Gastroesophageal sphincter (tissue), 4 donors: ENCODE results near the gene NEO1. TPM values are rescaled to one million over a fixed set of nuclear protein-coding genes. Genes with fewer than 3 reads are reported as not detected.

ENCODE experiments used
- ATAC-seq: fragments of 150-250 bp; one replicate; pipeline ENCODE4 v1.9.1; 2016; ENCODE audit warnings: mild to moderate bottlenecking, moderate library complexity
- H3K27ac ChIP-seq, 4 donors: fragments of 200-600 bp; sonication (generic) in 3 of 4; 1 replicate in 3 of 4; 2 replicates in 1 of 4; pipeline ENCODE4 v1.5.1; 2016 to 2019
- H3K27me3 ChIP-seq: fragments of 200-600 bp; sonication (generic); one replicate; pipeline ENCODE4 v1.5.1; 2019
- H3K36me3 ChIP-seq, 2 donors: fragments of 200-600 bp; sonication (generic); one replicate each; pipeline ENCODE4 v1.5.1; 2019; ENCODE audit warnings: control low read depth in 1 of 2
- H3K4me1 ChIP-seq, 3 donors: fragments of 200-600 bp; sonication (generic); 1 replicate in 2 of 3; 2 replicates in 1 of 3; pipeline ENCODE4 v1.5.1; 2016 to 2019; ENCODE audit warnings: control low read depth in 2 of 3
- H3K4me3 ChIP-seq, 2 donors: fragments of 200-600 bp; sonication (generic); one replicate each; pipeline ENCODE4 v1.5.1; 2019; ENCODE audit warnings: mild to moderate bottlenecking in 1 of 2, moderate library complexity in 1 of 2
- H3K9me3 ChIP-seq, 3 donors: fragments of 200-600 bp; sonication (generic); one replicate each; pipeline ENCODE4 v1.5.1; 2017 to 2019; ENCODE audit warnings: control low read depth in 2 of 3
- EP300 ChIP-seq: sonication (generic); formaldehyde crosslinking; IDR thresholded peaks from one replicate; pipeline ENCODE4 v1.6.1; 2017; ENCODE audit warnings: antibody characterized with exemption, mild to moderate bottlenecking
- POLR2A ChIP-seq, 2 donors: fragments of 450-650 bp; IDR thresholded peaks; one replicate each; pipeline ENCODE4 v1.6.1; 2017; ENCODE audit warnings: antibody characterized with exemption in 2 of 2, mild to moderate bottlenecking in 2 of 2, moderate library complexity in 1 of 2
- POLR2AphosphoS5 ChIP-seq: sonication (generic); formaldehyde crosslinking; IDR thresholded peaks from one replicate; pipeline ENCODE4 v1.6.1; 2017; ENCODE audit warnings: antibody characterized with exemption
- WGBS, 2 donors: methylation state at CpG; one replicate each; pipeline ENCODE4 v1.1.5; 2018; ENCODE audit warnings: low coverage in 1 of 2; 5-methylcytosine and 5-hydroxymethylcytosine counted together
- total RNA-seq, 4 donors: library from RNA; depleted of rRNA; stranded (reverse); fragments of >200 nt; gene quantifications; one replicate each; pipeline ENCODE4 v1.1.0, GENCODE V29; 2016
- TF ChIP-seq, protein P1 (sequence below), 4 experiments: fragments of 200-600 bp in 2 of 4; fragments of 450-650 bp in 2 of 4; sonication (generic) in 1 of 4; IDR thresholded peaks; one replicate each; pipeline ENCODE4 v1.5.1; 2017 to 2019; ENCODE audit warnings: antibody characterized with exemption in 4 of 4, mild to moderate bottlenecking in 2 of 4, moderate library complexity in 2 of 4

NEO1 gene
- total RNA-seq, 4 donors from 2014 or later, result 28.3 to 61.7 (median 36.1) TPM

DNA sequence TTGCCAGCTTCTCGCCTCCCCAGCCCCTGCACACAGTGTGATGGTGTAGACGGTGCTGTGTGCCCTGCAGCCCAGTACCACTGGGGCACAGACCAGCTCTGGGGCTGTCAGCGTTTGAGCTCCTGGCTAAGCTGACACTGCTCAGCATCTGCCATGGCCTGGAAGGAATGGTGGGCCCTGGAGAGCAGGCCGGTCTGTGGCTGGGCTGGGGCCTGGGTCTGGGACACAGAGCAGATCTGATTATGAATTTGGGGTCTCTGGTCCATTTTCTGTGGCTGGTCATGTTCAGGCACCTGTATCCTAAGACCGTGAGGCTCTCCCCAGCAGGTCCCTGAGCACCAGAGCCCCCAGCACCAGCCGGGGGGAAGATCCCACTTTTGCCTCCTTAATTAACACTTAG is 281.8 kb downstream of the NEO1 start:
- Histone ChIP-seq H3K27ac (no peak overlapping the region), H3K27me3 (peaks cover 15% of the 10 kb centered on the region), H3K9me3 (no peaks in the 10 kb centered on the region), H3K4me1 (no peaks in the 10 kb centered on the region), H3K4me3 (no peak overlapping the region), H3K36me3 (no peaks in the 10 kb centered on the region)
- TF ChIP-seq, protein P1, sequence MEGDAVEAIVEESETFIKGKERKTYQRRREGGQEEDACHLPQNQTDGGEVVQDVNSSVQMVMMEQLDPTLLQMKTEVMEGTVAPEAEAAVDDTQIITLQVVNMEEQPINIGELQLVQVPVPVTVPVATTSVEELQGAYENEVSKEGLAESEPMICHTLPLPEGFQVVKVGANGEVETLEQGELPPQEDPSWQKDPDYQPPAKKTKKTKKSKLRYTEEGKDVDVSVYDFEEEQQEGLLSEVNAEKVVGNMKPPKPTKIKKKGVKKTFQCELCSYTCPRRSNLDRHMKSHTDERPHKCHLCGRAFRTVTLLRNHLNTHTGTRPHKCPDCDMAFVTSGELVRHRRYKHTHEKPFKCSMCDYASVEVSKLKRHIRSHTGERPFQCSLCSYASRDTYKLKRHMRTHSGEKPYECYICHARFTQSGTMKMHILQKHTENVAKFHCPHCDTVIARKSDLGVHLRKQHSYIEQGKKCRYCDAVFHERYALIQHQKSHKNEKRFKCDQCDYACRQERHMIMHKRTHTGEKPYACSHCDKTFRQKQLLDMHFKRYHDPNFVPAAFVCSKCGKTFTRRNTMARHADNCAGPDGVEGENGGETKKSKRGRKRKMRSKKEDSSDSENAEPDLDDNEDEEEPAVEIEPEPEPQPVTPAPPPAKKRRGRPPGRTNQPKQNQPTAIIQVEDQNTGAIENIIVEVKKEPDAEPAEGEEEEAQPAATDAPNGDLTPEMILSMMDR (IDR thresholded peaks at IDR 0.05), result no peak
- TF ChIP-seq EP300 (no peak), POLR2AphosphoS5 (no peak), POLR2A (IDR thresholded peaks at IDR 0.05) (no peak)
- WGBS, 2 donors, result 90% methylated on average over 3 of the region's 6 CpGs; no CpG with 5 or more reads in 1 of the 2 donors
- no peak for ATAC-seq

DNA sequence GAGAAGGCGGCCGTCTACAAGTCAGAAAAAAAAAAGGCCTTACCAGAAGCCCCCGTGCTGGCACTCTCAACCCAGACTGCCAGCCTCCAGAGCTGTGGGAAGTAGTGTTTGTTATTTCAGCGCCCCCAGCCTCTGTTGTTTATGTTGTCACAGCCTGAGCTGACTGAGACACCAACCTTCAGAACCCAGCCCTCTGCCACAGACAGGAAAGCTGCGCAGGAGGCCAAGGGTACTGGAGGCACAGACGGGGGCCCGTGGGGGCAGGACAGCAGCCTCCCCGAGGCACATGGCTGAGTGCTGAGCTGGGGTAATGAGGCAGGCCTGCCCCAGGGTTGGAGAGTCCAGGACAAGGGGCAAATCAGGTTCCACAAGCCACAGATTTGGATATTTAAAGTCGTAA is 282.8 kb downstream of the NEO1 start:
- H3K27ac ChIP-seq, result no peak overlapping the region
- no peak for ATAC-seq
- H3K36me3 ChIP-seq, result no peaks in the 10 kb centered on the region
- TF ChIP-seq, protein P1 (IDR thresholded peaks at IDR 0.05), result no peak
- TF ChIP-seq POLR2A (IDR thresholded peaks at IDR 0.05), result no peak
- no peak for TF ChIP-seq POLR2AphosphoS5
- no peak for TF ChIP-seq EP300
- peaks cover 17% of the 10 kb centered on the region for H3K27me3 ChIP-seq
- H3K4me1 ChIP-seq, result no peaks in the 10 kb centered on the region
- H3K4me3 ChIP-seq, result no peak overlapping the region
- no peaks in the 10 kb centered on the region for H3K9me3 ChIP-seq
- WGBS, 2 donors, result 12 to 60% methylated on average over 2 to 3 of the region's 9 CpGs

DNA sequence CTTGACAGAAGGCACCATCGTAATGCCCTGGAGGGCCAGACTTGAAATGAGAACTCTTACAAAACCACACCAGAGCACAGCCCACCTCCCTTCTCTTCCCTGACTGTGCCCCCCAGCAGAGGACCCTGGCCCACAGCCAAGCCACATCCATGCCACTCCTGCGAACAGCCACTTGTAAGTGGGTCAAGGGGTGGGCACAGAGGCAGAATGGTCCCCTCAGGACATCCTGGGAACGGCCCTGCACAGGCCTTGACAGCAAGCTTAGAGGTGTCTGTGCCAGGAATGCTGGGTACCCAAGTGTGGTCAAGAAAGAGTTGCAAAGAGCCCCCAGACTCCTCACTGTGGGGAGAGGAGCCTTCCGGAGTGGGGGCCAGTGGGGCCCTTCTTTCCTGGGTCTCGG is 283.2 kb downstream of the NEO1 start:
- Histone ChIP-seq H3K4me1 (no peaks in the 10 kb centered on the region), H3K9me3 (no peaks in the 10 kb centered on the region), H3K36me3 (no peaks in the 10 kb centered on the region), H3K4me3 (no peak overlapping the region), H3K27me3 (peaks cover 17% of the 10 kb centered on the region), H3K27ac (no peak overlapping the region)
- no CpG with 5 or more reads among the region's 5 CpGs for WGBS, 2 donors
- no peak for ATAC-seq
- TF ChIP-seq, protein P1 (IDR thresholded peaks at IDR 0.05), result no peak
- TF ChIP-seq EP300 (no peak), POLR2AphosphoS5 (no peak), POLR2A (IDR thresholded peaks at IDR 0.05) (no peak)

DNA sequence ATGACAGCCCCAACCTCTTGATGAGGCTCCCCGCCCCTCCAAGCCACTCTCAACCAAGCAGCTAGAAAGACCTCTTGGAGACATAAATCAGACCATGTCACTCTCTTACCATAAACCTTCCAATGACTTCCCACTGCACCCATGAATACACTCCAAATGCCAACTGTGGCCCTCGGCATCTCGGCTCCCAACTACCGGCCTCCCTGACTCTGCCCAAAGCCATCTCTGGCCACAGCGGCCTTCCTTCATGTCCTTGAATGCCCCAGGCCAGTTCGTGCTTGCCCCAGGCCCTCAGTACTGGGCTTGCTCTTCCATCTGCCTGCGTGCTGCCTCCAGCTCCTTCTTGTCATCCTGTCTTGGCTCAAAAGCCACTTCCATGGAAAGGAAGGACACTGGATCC is 284.5 kb downstream of the NEO1 start:
- ATAC-seq, result no peak
- Histone ChIP-seq H3K4me1 (no peaks in the 10 kb centered on the region), H3K4me3 (no peak overlapping the region), H3K27ac (no peak overlapping the region), H3K36me3 (no peaks in the 10 kb centered on the region), H3K9me3 (no peaks in the 10 kb centered on the region), H3K27me3 (peaks cover 23% of the 10 kb centered on the region)
- 87 to 90% methylated on average over 4 to 6 of the region's 7 CpGs for WGBS, 2 donors
- TF ChIP-seq EP300 (no peak), POLR2A (IDR thresholded peaks at IDR 0.05) (no peak), POLR2AphosphoS5 (no peak)
- TF ChIP-seq, protein P1 (IDR thresholded peaks at IDR 0.05), result no peak

DNA sequence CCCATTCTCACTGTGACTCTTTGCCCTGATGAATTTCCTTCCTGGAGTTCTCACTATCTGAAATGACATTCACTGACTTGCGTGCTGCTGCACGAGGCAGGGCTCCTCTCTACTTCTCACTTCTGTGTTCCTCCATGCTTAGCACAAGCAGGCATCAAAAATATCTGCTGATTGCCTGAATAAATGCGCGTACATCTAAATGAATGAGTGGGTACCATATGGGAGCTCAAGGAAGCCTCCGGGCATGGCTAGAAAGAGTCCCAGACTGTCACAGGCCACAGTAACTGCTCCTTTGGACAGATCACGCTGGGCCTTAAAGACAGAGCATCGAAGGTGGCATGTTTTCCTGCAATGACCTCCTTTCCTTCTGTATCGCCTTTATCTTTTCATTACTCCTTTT is 284.9 kb downstream of the NEO1 start:
- 73 to 84% methylated on average over 5 to 8 of the region's 8 CpGs for WGBS, 2 donors
- H3K27ac ChIP-seq, result no peak overlapping the region
- no peak for ATAC-seq
- H3K9me3 ChIP-seq, result no peaks in the 10 kb centered on the region
- H3K4me3 ChIP-seq, result no peak overlapping the region
- no peaks in the 10 kb centered on the region for H3K4me1 ChIP-seq
- H3K27me3 ChIP-seq, result peaks cover 24% of the 10 kb centered on the region
- no peaks in the 10 kb centered on the region for H3K36me3 ChIP-seq
- TF ChIP-seq EP300, result no peak
- TF ChIP-seq, protein P1 (IDR thresholded peaks at IDR 0.05), result no peak
- TF ChIP-seq POLR2AphosphoS5, result no peak
- TF ChIP-seq POLR2A (IDR thresholded peaks at IDR 0.05), result no peak
